Spleen (tissue), 11 donors: ENCODE measurements around the gene NISCH. TPM values are rescaled to one million over a fixed set of nuclear protein-coding genes. Genes with fewer than 3 reads are reported as not detected.

Experiments used
- DNase-seq: peaks from one replicate; pipeline ENCODE4 v3.0.0-alpha.2; 2020
- H3K27ac ChIP-seq, 8 donors: fragments of 200-600 bp; sonication (generic) in 7 of 8; 1 replicate in 4 of 8; 2 replicates in 4 of 8; pipeline versions ENCODE4 v1.5.0 to v1.8.0; 2016 to 2021; ENCODE audit warnings: inconsistent platforms in 4 of 8, mild to moderate bottlenecking in 4 of 8, moderate library complexity in 1 of 8
- H3K27me3 ChIP-seq, 7 donors: fragments of 200-600 bp; sonication (generic) in 6 of 7; replicated peaks in 1 of 7; 1 replicate in 4 of 7; 2 replicates in 3 of 7; pipeline versions ENCODE4 v1.5.0 to v1.8.0; 2016 to 2021; ENCODE audit warnings: inconsistent platforms in 3 of 7, mild to moderate bottlenecking in 1 of 7
- H3K36me3 ChIP-seq, 6 donors: fragments of 200-600 bp; sonication (generic) in 5 of 6; 1 replicate in 4 of 6; 2 replicates in 2 of 6; pipeline versions ENCODE4 v1.5.0 to v1.8.0; 2016 to 2021; ENCODE audit warnings: inconsistent platforms in 2 of 6
- H3K4me1 ChIP-seq, 6 donors: fragments of 200-600 bp; sonication (generic) in 5 of 6; 1 replicate in 3 of 6; 2 replicates in 3 of 6; pipeline versions ENCODE4 v1.5.0 to v1.8.0; 2016 to 2021; ENCODE audit warnings: inconsistent platforms in 3 of 6
- H3K4me3 ChIP-seq, 8 donors: fragments of 200-600 bp; sonication (generic) in 7 of 8; 1 replicate in 4 of 8; 2 replicates in 4 of 8; pipeline versions ENCODE4 v1.5.0 to v1.8.0; 2016 to 2021; ENCODE audit warnings: inconsistent platforms in 4 of 8, mild to moderate bottlenecking in 4 of 8, moderate library complexity in 2 of 8
- H3K9me3 ChIP-seq, 8 donors: fragments of 200-600 bp; sonication (generic) in 7 of 8; 1 replicate in 4 of 8; 2 replicates in 4 of 8; pipeline versions ENCODE4 v1.5.0 to v1.8.0; 2016 to 2021; ENCODE audit warnings: inconsistent platforms in 4 of 8
- CTCF ChIP-seq, 11 experiments: fragments of 200-600 bp in 7 of 11; fragments of 450-650 bp in 4 of 11; sonication (generic) in 4 of 11; IDR thresholded peaks in 8 of 11; conservative IDR thresholded peaks in 3 of 11; 1 replicate in 7 of 11; 2 replicates in 4 of 11; pipeline versions ENCODE4 v1.4.0 to v1.8.0; 2016 to 2021; ENCODE audit warnings: antibody characterized with exemption in 11 of 11, inconsistent platforms in 4 of 11, mild to moderate bottlenecking in 1 of 11
- POLR2A ChIP-seq, 3 donors: fragments of 450-650 bp; IDR thresholded peaks; one replicate each; pipeline ENCODE4 v1.5.1; 2017; ENCODE audit warnings: antibody characterized with exemption in 3 of 3, mild to moderate bottlenecking in 1 of 3
- POLR2AphosphoS5 ChIP-seq, 3 donors: sonication (generic); formaldehyde crosslinking; IDR thresholded peaks; one replicate each; pipeline ENCODE4 v1.5.1; 2017; ENCODE audit warnings: antibody characterized with exemption in 3 of 3
- WGBS, 5 donors: extraction: QIAGEN DNeasy Blood & Tissue Kit in 3 of 5; methylation state at CpG; one replicate each; pipeline versions ENCODE4 v1.1.5 to v1.1.7; 2013 to 2018; 5-methylcytosine and 5-hydroxymethylcytosine counted together
- intact Hi-C: fragments of 100-400 bp; cut with DNase I; formaldehyde crosslinking; loops from one replicate; pipeline ENCODE4 v1.15.0; 2023; ENCODE audit warnings: low total_unique reads
- polyA plus RNA-seq, 3 donors: library from polyadenylated mRNA; stranded (reverse); fragments of 200-250 nt; gene quantifications; one replicate each; pipeline ENCODE4 v1.2.1, GENCODE V29; 2013
- total RNA-seq, 7 donors: library from RNA; depleted of rRNA in 3 of 7; stranded (reverse); fragments of >200 nt in 3 of 7; fragmentation: NEBNext Ultra II Directional in 4 of 7; extraction: Animal tissue kit (Norgen Biotek cat#: 25700) in 4 of 7; gene quantifications; one replicate each; pipeline versions ENCODE4 v1.1.0 to v1.2.1, GENCODE V29; 2016 to 2021
- donor health status: healthy with polysubstance abuse.
- donor health status: DM: no; HTN: no; CAD: no; lungs with moderate emphysema.
- donor health status: DM: no; HTN: no; CAD: no.
- donor health status: Bipolar disorder and iron deficiency.
- donor health status: healthy.
- donor health status: DM: no; HTN: no; CAD: no.
- donor health status: DM: yes; HTN: yes; CAD: no.

The NISCH gene
- total and polyA plus RNA-seq, 10 donors = 18.9 to 92.7 (median 78.8) TPM

GRCh38 chr3:52531860-52532516 is 76.6 kb downstream of the NISCH start:
- intact Hi-C loops = no loop called here
- WGBS, 5 donors = 87 to 90% (median 89%) methylated on average over 12 to 14 of the region's 14 CpGs
- H3K4me1 ChIP-seq = peaks cover 15 to 76% (median 41%) of the 10 kb centered on the region in 6 donors
- peak overlapping the region in 2 of 8 donors; percentile 67 to 90 for H3K4me3 ChIP-seq
- peaks cover 0 to 27% (median 5%) of the 10 kb centered on the region in 7 donors for H3K27me3 ChIP-seq
- H3K36me3 ChIP-seq = peaks cover 0 to 21% (median 0%) of the 10 kb centered on the region in 6 donors
- H3K9me3 ChIP-seq = no peaks in the 10 kb centered on the region
- peak overlapping the region in 1 of 8 donors; percentile 83 for H3K27ac ChIP-seq
- peak; percentile 76 for DNase-seq
- peak in 1 of 3 donors; percentile 10 for TF ChIP-seq POLR2AphosphoS5 (IDR thresholded peaks at IDR 0.05)
- TF ChIP-seq CTCF (IDR thresholded peaks at IDR 0.05 in 8 of 11, conservative IDR thresholded peaks at IDR 0.05 in 3 of 11) = no peak
- no peak for TF ChIP-seq POLR2A (IDR thresholded peaks at IDR 0.05)

GRCh38 chr3:52532517-52532837 is 77.1 kb downstream of the NISCH start:
- Histone ChIP-seq H3K27ac (peak overlapping the region in 4 of 8 donors; percentile 30 to 83 (median 46)), H3K36me3 (peaks cover 0 to 16% (median 0%) of the 10 kb centered on the region in 6 donors), H3K4me3 (peak overlapping the region in 6 of 8 donors; percentile 23 to 90 (median 55)), H3K9me3 (no peaks in the 10 kb centered on the region), H3K27me3 (peaks cover 0 to 27% (median 5%) of the 10 kb centered on the region in 7 donors), H3K4me1 (peaks cover 17 to 76% (median 44%) of the 10 kb centered on the region in 6 donors)
- no peak for TF ChIP-seq CTCF (IDR thresholded peaks at IDR 0.05 in 8 of 11, conservative IDR thresholded peaks at IDR 0.05 in 3 of 11)
- no peak for TF ChIP-seq POLR2A (IDR thresholded peaks at IDR 0.05)
- TF ChIP-seq POLR2AphosphoS5 (IDR thresholded peaks at IDR 0.05) = no peak
- intact Hi-C loops = no loop called here
- WGBS, 5 donors = 18 to 36% (median 27%) methylated on average over 4 to 5 of the region's 5 CpGs
- peak; percentile 66 for DNase-seq

GRCh38 chr3:52532838-52533622 is 77.6 kb downstream of the NISCH start:
- DNase-seq = peak; percentile 84
- H3K27me3 ChIP-seq = peaks cover 0 to 27% (median 5%) of the 10 kb centered on the region in 7 donors
- WGBS, 5 donors = 2 to 8% (median 4%) methylated on average over 15 to 78 of the region's 78 CpGs; no CpG with 5 or more reads in 1 of the 5 donors
- TF ChIP-seq POLR2AphosphoS5 (IDR thresholded peaks at IDR 0.05) = no peak
- peaks cover 0 to 10% (median 0%) of the 10 kb centered on the region in 6 donors for H3K36me3 ChIP-seq
- peak overlapping the region in 4 of 8 donors; percentile 30 to 83 (median 46) for H3K27ac ChIP-seq
- intact Hi-C loops = no loop called here
- peaks cover 22 to 81% (median 50%) of the 10 kb centered on the region in 6 donors for H3K4me1 ChIP-seq
- peak overlapping the region; percentile 23 to 90 (median 54) for H3K4me3 ChIP-seq
- no peaks in the 10 kb centered on the region for H3K9me3 ChIP-seq

- H3K27ac ChIP-seq = peak within 1 kb of the TSS in 6 of 8 donors; percentile 33 to 83 (median 64)
- intact Hi-C loops = no loop called here
- H3K36me3 ChIP-seq = peaks cover 0 to 3% (median 0%) of the 10 kb centered on the region in 6 donors
- H3K4me3 ChIP-seq = peak within 1 kb of the TSS; percentile 35 to 90 (median 54)
- H3K27me3 ChIP-seq = peaks cover 0 to 27% (median 5%) of the 10 kb centered on the region in 7 donors
- peak; percentile 86 for DNase-seq
- TF ChIP-seq CTCF (IDR thresholded peaks at IDR 0.05 in 8 of 11, conservative IDR thresholded peaks at IDR 0.05 in 3 of 11) = no peak
- peak; percentile 20 to 29 (median 25) for TF ChIP-seq POLR2AphosphoS5 (IDR thresholded peaks at IDR 0.05)
- no peak for TF ChIP-seq POLR2A (IDR thresholded peaks at IDR 0.05)
- no peaks in the 10 kb centered on the region for H3K9me3 ChIP-seq
- peaks cover 27 to 88% (median 57%) of the 10 kb centered on the region in 6 donors for H3K4me1 ChIP-seq
- 3 to 17% (median 5%) methylated on average over 8 to 91 of the region's 91 CpGs; no CpG with 5 or more reads in 1 of the 5 donors for WGBS, 5 donors
Observed at GRCh38 chr3:52533623-52534280, 78.3 kb downstream of the NISCH start, which contains the start of gene NT5DC2. TSS of gene NT5DC2 (minus strand) at chr3:52533857. CDS start at chr3:52533737, 120 bp downstream.
